ENCODE results near the gene RCC2.

DNA sequence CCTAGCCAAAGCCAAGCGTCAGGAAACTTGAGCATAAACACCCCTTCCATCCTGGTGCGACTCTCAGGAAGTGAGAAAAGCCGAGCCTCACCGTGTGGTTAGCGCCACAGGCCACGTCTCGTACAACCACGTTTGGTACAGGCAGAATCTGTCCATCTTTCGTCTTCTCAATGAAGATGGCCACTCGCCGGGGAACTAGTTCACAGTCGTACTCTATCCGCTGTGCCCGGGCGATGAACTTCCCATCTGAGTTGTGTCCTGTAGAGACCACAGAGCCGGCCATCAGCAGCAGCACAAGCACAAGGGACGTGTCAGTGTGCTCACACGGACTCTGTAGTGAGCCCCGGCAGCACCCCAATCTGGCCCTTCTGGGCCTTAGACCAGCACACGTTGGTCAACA, 23.1 kb downstream of the RCC2 start:
- TF ChIP-seq GATA2 (IDR thresholded peaks at IDR 0.05; ENCODE audit: low read depth, low read length): no peak
- no peak for TF ChIP-seq GATA3 (IDR thresholded peaks at IDR 0.05; ENCODE audit: low read depth, low read length)
